ENCODE measurements around the gene NKX2-3. TPM values are rescaled to one million over a fixed set of nuclear protein-coding genes. Genes with fewer than 3 reads are reported as not detected.

The NKX2-3 gene
- total RNA-seq, 1 experiment from 2014 or later: 0.15 TPM

DNA sequence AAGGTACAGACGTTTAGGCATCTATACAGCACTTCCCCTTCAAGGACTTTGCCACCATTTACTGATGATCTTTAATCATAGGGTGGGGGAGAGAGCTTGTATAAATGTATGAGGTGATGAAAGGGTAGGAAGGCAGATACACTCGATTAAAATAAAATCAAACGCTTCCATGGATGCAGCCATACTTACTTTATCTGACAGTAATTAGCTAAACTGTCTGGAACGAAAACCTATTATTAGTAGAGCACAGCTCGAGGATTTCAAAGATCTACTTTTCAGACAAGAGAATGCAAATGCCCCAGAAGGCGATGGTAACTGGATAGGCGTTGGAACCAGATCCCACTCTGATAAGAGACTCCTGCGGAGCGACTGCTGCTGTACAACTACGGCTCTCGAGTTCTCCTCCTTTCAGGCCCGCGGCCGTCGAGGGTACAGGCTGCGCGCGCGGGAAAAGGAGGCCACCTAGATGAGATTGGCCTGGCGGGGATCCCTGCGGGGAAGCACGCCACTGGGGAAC is 3.1 kb upstream of the NKX2-3 start:
- Histone ChIP-seq H3K27me3 (ENCODE audit: control insufficient read depth, insufficient read depth, low read length) (peaks cover 7% of the 10 kb centered on the region), H3K4me3 (ENCODE audit: low read depth in 2 of 2, low read length in 2 of 2) (no peak overlapping the region), H3K9me3 (ENCODE audit: control insufficient read depth, insufficient read depth, low read depth, low read length) (no peaks in the 10 kb centered on the region), H3K4me1 (ENCODE audit: control insufficient read depth, insufficient read depth, low read length) (no peaks in the 10 kb centered on the region; the same call in 1 of the 2 replicates), H3K36me3 (ENCODE audit: control insufficient read depth, insufficient read depth, low read length) (no peaks in the 10 kb centered on the region), H3K27ac (ENCODE audit: low read length) (no peak overlapping the region)
- intact Hi-C loops (cut with micrococcal nuclease; ENCODE audit: unreplicated experiment): no loop called here
- ChIA-PET POLR2A (no interaction called here), CTCF (no interaction called here)
- in situ Hi-C loops (cut with HindIII; ENCODE audit: low pct_unique_long_range_greater_than_20kb, low sequenced_read_pairs): no loop called here
- no TSS peak for BruUV-seq (replicated peaks)
- DNase-seq (ENCODE audit: low read depth, low spot score) (no peak), ATAC-seq (no peak)
- TF ChIP-seq, protein P1, sequence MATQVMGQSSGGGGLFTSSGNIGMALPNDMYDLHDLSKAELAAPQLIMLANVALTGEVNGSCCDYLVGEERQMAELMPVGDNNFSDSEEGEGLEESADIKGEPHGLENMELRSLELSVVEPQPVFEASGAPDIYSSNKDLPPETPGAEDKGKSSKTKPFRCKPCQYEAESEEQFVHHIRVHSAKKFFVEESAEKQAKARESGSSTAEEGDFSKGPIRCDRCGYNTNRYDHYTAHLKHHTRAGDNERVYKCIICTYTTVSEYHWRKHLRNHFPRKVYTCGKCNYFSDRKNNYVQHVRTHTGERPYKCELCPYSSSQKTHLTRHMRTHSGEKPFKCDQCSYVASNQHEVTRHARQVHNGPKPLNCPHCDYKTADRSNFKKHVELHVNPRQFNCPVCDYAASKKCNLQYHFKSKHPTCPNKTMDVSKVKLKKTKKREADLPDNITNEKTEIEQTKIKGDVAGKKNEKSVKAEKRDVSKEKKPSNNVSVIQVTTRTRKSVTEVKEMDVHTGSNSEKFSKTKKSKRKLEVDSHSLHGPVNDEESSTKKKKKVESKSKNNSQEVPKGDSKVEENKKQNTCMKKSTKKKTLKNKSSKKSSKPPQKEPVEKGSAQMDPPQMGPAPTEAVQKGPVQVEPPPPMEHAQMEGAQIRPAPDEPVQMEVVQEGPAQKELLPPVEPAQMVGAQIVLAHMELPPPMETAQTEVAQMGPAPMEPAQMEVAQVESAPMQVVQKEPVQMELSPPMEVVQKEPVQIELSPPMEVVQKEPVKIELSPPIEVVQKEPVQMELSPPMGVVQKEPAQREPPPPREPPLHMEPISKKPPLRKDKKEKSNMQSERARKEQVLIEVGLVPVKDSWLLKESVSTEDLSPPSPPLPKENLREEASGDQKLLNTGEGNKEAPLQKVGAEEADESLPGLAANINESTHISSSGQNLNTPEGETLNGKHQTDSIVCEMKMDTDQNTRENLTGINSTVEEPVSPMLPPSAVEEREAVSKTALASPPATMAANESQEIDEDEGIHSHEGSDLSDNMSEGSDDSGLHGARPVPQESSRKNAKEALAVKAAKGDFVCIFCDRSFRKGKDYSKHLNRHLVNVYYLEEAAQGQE (IDR thresholded peaks at IDR 0.05; ENCODE audit: insufficient read depth in 1 of 2, low read depth in 2 of 2, low read length in 1 of 2): no peak
- TF ChIP-seq, protein P2, sequence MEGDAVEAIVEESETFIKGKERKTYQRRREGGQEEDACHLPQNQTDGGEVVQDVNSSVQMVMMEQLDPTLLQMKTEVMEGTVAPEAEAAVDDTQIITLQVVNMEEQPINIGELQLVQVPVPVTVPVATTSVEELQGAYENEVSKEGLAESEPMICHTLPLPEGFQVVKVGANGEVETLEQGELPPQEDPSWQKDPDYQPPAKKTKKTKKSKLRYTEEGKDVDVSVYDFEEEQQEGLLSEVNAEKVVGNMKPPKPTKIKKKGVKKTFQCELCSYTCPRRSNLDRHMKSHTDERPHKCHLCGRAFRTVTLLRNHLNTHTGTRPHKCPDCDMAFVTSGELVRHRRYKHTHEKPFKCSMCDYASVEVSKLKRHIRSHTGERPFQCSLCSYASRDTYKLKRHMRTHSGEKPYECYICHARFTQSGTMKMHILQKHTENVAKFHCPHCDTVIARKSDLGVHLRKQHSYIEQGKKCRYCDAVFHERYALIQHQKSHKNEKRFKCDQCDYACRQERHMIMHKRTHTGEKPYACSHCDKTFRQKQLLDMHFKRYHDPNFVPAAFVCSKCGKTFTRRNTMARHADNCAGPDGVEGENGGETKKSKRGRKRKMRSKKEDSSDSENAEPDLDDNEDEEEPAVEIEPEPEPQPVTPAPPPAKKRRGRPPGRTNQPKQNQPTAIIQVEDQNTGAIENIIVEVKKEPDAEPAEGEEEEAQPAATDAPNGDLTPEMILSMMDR (IDR thresholded peaks at IDR 0.05): no peak
- TF ChIP-seq TCF7L2 (IDR thresholded peaks at IDR 0.05; ENCODE audit: low read depth, low read length) (no peak), POLR2AphosphoS5 (IDR thresholded peaks at IDR 0.05; ENCODE audit: low read depth, low read length) (no peak), SIN3A (IDR thresholded peaks at IDR 0.05; ENCODE audit: borderline replicate concordance, insufficient read depth, low read depth, low read length) (no peak)

DNA sequence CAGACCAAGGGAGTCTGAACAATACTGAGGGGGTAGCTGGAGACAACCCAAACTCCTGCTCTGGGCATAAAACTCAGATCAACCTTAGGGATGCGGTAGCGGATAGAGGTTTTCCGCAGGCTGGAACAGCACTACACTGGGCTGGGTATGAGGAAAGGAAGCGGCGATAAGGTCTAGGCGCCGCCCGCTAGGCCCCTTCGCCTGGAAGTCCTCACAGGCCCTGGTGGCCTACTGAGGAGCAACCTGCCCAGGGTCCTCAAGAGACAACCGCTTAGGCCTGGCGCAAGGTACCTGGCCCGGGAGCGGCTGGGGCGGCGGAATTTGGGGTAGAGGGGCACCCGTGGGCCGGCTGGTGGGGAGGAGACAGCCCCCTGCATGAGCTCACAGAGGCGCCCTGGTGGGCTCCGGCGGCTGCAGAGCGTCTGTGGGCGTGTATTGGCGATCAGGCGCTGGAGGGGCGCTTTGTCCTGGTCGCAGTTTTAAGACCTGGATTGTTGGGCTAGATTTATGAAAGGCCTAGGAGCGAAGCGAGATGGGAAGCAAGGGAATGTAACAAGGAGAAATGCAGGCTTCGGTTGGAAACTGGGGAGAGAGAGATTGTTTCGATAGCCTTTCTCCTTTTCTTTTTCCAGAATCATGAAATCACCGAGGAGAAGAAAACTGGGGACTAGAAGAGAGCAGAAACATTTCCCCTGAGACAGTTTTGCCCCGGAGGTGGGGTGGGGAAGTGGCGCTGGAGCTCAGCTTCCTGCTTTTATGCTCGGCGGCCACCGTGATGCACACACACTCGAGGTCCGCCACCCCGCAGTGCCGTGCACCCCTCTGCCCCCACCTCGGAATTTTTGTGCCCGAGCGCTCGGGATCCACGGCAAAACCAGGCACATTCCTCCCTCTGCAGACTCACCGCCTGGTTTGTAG is 2.4 kb upstream of the NKX2-3 start:
- CTCF ChIA-PET: no interaction called here
- ATAC-seq: no peak

More for the DNA sequence above, 2.4 kb upstream of the NKX2-3 start:
- in situ Hi-C loops (cut with HindIII; ENCODE audit: low pct_unique_long_range_greater_than_20kb, low sequenced_read_pairs) (no loop called here), intact Hi-C loops (cut with micrococcal nuclease; ENCODE audit: unreplicated experiment) (no loop called here)
- Histone ChIP-seq H3K9me3 (ENCODE audit: control insufficient read depth, insufficient read depth, low read depth, low read length) (no peaks in the 10 kb centered on the region), H3K4me1 (ENCODE audit: control insufficient read depth, insufficient read depth, low read length) (no peaks in the 10 kb centered on the region; the same call in 1 of the 2 replicates), H3K36me3 (ENCODE audit: control insufficient read depth, insufficient read depth, low read length) (no peaks in the 10 kb centered on the region), H3K27ac (ENCODE audit: low read length) (no peak overlapping the region), H3K4me3 (ENCODE audit: low read depth in 2 of 2, low read length in 2 of 2) (no peak overlapping the region), H3K27me3 (ENCODE audit: control insufficient read depth, insufficient read depth, low read length) (peaks cover 10% of the 10 kb centered on the region)
- TF ChIP-seq TCF7L2 (IDR thresholded peaks at IDR 0.05; ENCODE audit: low read depth, low read length): no peak
- no peak for TF ChIP-seq POLR2AphosphoS5 (IDR thresholded peaks at IDR 0.05; ENCODE audit: low read depth, low read length)
- TF ChIP-seq SIN3A (IDR thresholded peaks at IDR 0.05; ENCODE audit: borderline replicate concordance, insufficient read depth, low read depth, low read length): no peak
- TF ChIP-seq, protein P2 (IDR thresholded peaks at IDR 0.05): no peak
- TF ChIP-seq, protein P1 (IDR thresholded peaks at IDR 0.05; ENCODE audit: insufficient read depth in 1 of 2, low read depth in 2 of 2, low read length in 1 of 2): no peak
- no TSS peak for BruUV-seq (replicated peaks)
- DNase-seq (ENCODE audit: low read depth, low spot score): no peak
- POLR2A ChIA-PET: no interaction called here

All from Panc1 (cell line).